GM13977 (cell line): Measurements from ENCODE around the gene SFXN4.

Experiments used
- DNase-seq: peaks from one replicate; pipeline ENCODE4 v3.0.0; 2012; ENCODE audit warnings: low spot score
- CTCF ChIP-seq: IDR thresholded peaks from 2 replicates; pipeline ENCODE4 v1.5.1; 2012; ENCODE audit warnings: mild to moderate bottlenecking, control low read depth; ENCODE audit not compliant: insufficient read depth; ENCODE audit errors: extremely low read depth, missing control alignments
- in situ Hi-C: fragments of 300-500 bp; cut with MboI; formaldehyde crosslinking; loops from one replicate; pipeline ENCODE4 v1.12.0; 2022; ENCODE audit warnings: low sequenced_read_pairs, low pct_unique_long_range_greater_than_20kb, mixed read lengths, inconsistent platforms; ENCODE audit not compliant: unreplicated experiment

Gene SFXN4

GRCh38 chr10:119095640-119096039 lies 69.9 kb downstream of the SFXN4 start:
- DNase-seq, result no peak
- in situ Hi-C loops, result no loop called here
- TF ChIP-seq CTCF, result no peak

GRCh38 chr10:119090968-119091367 lies 74.5 kb downstream of the SFXN4 start:
- no peak for TF ChIP-seq CTCF
- in situ Hi-C loops, result no loop called here
- no peak for DNase-seq
